22Rv1 (cell line): ENCODE measurements around the gene TRAPPC2.

Source experiments
- ZFX ChIP-seq: fragments of 450-650 bp; IDR thresholded peaks from 2 replicates; pipeline ENCODE4 v1.6.1; 2017; ENCODE audit warnings: antibody characterized with exemption, borderline replicate concordance
- TF ChIP-seq, protein P1 (sequence below): fragments of 450-650 bp; IDR thresholded peaks from 2 replicates; pipeline ENCODE4 v1.5.1; 2017; ENCODE audit warnings: mild to moderate bottlenecking

DNA sequence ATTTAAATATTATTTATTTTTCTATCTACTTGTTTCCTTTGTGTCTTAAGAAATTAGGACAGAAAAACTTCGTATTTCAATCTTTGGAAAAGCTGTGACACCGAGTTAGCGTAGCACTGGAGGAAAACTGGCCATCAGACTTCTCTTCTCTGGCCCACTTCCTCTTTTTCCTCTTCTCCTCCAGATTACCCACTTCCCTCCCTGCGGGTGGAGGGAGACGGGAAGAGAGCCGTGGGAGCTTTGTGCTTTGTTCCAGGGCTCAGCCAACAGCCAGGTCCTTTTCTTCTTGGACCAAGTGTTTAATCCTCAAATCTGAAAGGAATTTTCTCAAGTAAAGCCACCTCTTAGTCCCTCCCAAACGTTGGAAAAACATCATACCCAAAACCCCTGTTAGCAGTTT lies 29.9 kb upstream of the TRAPPC2 start:
- TF ChIP-seq, protein P1, sequence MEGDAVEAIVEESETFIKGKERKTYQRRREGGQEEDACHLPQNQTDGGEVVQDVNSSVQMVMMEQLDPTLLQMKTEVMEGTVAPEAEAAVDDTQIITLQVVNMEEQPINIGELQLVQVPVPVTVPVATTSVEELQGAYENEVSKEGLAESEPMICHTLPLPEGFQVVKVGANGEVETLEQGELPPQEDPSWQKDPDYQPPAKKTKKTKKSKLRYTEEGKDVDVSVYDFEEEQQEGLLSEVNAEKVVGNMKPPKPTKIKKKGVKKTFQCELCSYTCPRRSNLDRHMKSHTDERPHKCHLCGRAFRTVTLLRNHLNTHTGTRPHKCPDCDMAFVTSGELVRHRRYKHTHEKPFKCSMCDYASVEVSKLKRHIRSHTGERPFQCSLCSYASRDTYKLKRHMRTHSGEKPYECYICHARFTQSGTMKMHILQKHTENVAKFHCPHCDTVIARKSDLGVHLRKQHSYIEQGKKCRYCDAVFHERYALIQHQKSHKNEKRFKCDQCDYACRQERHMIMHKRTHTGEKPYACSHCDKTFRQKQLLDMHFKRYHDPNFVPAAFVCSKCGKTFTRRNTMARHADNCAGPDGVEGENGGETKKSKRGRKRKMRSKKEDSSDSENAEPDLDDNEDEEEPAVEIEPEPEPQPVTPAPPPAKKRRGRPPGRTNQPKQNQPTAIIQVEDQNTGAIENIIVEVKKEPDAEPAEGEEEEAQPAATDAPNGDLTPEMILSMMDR, result no peak
- TF ChIP-seq ZFX, result no peak
